WTC11 (cell line): ENCODE results near the gene ATP9B.

Experiments used
- AFF4 ChIP-seq: sonication (generic); formaldehyde crosslinking; IDR thresholded peaks from 2 replicates; pipeline ENCODE4 v1.8.1; 2023; ENCODE audit warnings: mild to moderate bottlenecking, missing genetic modification reagents, borderline replicate concordance
- CTCF ChIP-seq: fragments of 200-600 bp; IDR thresholded peaks from 2 replicates; pipeline ENCODE4 v1.8.0; 2022; ENCODE audit warnings: antibody characterized with exemption
- ELF4 ChIP-seq: sonication (generic); formaldehyde crosslinking; IDR thresholded peaks from 2 replicates; pipeline ENCODE4 v1.8.1; 2022; ENCODE audit warnings: low read depth, mild to moderate bottlenecking, moderate library complexity, missing genetic modification reagents
- ESRRA ChIP-seq: sonication (generic); formaldehyde crosslinking; IDR thresholded peaks from 2 replicates; pipeline ENCODE4 v1.8.1; 2022; ENCODE audit warnings: mild to moderate bottlenecking, missing genetic modification reagents, borderline replicate concordance
- ETV6 ChIP-seq: sonication (generic); formaldehyde crosslinking; IDR thresholded peaks from 2 replicates; pipeline ENCODE4 v1.8.1; 2022; ENCODE audit warnings: mild to moderate bottlenecking, missing genetic modification reagents
- JUN ChIP-seq: sonication (generic); formaldehyde crosslinking; IDR thresholded peaks from 2 replicates; pipeline ENCODE4 v1.8.0; 2023; ENCODE audit warnings: mild to moderate bottlenecking, missing genetic modification reagents
- SOX15 ChIP-seq: fragments of 250-450 bp; sonication (Bioruptor Pico); IDR thresholded peaks from 2 replicates; pipeline ENCODE4 v1.9.0; 2021; ENCODE audit warnings: mild to moderate bottlenecking
- STAT6 ChIP-seq: sonication (generic); formaldehyde crosslinking; conservative IDR thresholded peaks from 2 replicates; pipeline ENCODE4 v1.8.1; 2023; ENCODE audit warnings: mild to moderate bottlenecking, low read depth, missing genetic modification reagents, moderate library complexity
- TCF7 ChIP-seq: sonication (generic); formaldehyde crosslinking; IDR thresholded peaks from 2 replicates; pipeline ENCODE4 v1.8.0; 2022; ENCODE audit warnings: mild to moderate bottlenecking, low read depth, missing genetic modification reagents, moderate library complexity

- no peak for TF ChIP-seq CTCF
- no peak for TF ChIP-seq AFF4
- no peak for TF ChIP-seq ETV6 (CRISPR knock-in tag)
- TF ChIP-seq JUN = no peak
- TF ChIP-seq SOX15 = no peak
- TF ChIP-seq ELF4 (CRISPR knock-in tag) = no peak
- no peak for TF ChIP-seq TCF7 (CRISPR knock-in tag)
- no peak for TF ChIP-seq ESRRA (CRISPR knock-in tag)
- TF ChIP-seq STAT6 (CRISPR knock-in tag) = no peak
Measured at GRCh38 chr18:79107886-79108285, 38.7 kb downstream of the ATP9B start.
